ENCODE data around the gene ASPG. TPM values are rescaled to one million over a fixed set of nuclear protein-coding genes. Genes with fewer than 3 reads are reported as not detected.
"Not testable (repeated sequence)": the region's sequence is repeated elsewhere in the genome, so short reads cannot be mapped to it uniquely, and the experiment has no call there.

ASPG gene
- total RNA-seq, 1 experiment from 2014 or later: not detected

- Histone ChIP-seq H3K4me2 (ENCODE audit: low read depth, low read length, poor library complexity, severe bottlenecking) (no peak overlapping the region), H3K9me3 (ENCODE audit: low read length) (no peaks in the 10 kb centered on the region), H4K20me1 (ENCODE audit: insufficient read depth, low read depth, low read length) (peaks cover 7% of the 10 kb centered on the region; the same call in 1 of the 2 replicates), H3K9me2 (replicated peaks; ENCODE audit: insufficient read depth, low read length) (no peaks in the 10 kb centered on the region), H3K36me3 (ENCODE audit: insufficient read depth, low read length) (no peaks in the 10 kb centered on the region), H3K4me1 (ENCODE audit: low read length) (no peaks in the 10 kb centered on the region), H3K27ac (ENCODE audit: low read length) (no peak overlapping the region), H3K79me2 (ENCODE audit: low read length) (no peaks in the 10 kb centered on the region), H2AFZ (ENCODE audit: low read length) (no peak overlapping the region), H3K9ac (ENCODE audit: low read length) (no peak overlapping the region), H3K4me3 (ENCODE audit: low read length) (no peak overlapping the region), H3K27me3 (ENCODE audit: low read length) (no peaks in the 10 kb centered on the region)
- no peak for DNase-seq
Observed at GRCh38 chr14:104152246-104152575, 66.7 kb downstream of the ASPG start.

- Histone ChIP-seq H3K79me2 (ENCODE audit: low read length) (no peaks in the 10 kb centered on the region), H3K4me3 (ENCODE audit: low read length) (no peak overlapping the region), H2AFZ (ENCODE audit: low read length) (no peak overlapping the region), H4K20me1 (ENCODE audit: insufficient read depth, low read depth, low read length) (peaks cover 11% of the 10 kb centered on the region; the same call in 1 of the 2 replicates), H3K4me2 (ENCODE audit: low read depth, low read length, poor library complexity, severe bottlenecking) (no peak overlapping the region), H3K9me3 (ENCODE audit: low read length) (no peaks in the 10 kb centered on the region), H3K36me3 (ENCODE audit: insufficient read depth, low read length) (no peaks in the 10 kb centered on the region), H3K9ac (ENCODE audit: low read length) (no peak overlapping the region), H3K9me2 (replicated peaks; ENCODE audit: insufficient read depth, low read length) (no peaks in the 10 kb centered on the region), H3K4me1 (ENCODE audit: low read length) (no peaks in the 10 kb centered on the region), H3K27ac (ENCODE audit: low read length) (no peak overlapping the region), H3K27me3 (ENCODE audit: low read length) (no peaks in the 10 kb centered on the region)
- no peak for DNase-seq
Observed at GRCh38 chr14:104152686-104153393, 67.3 kb downstream of the ASPG start.

DNA sequence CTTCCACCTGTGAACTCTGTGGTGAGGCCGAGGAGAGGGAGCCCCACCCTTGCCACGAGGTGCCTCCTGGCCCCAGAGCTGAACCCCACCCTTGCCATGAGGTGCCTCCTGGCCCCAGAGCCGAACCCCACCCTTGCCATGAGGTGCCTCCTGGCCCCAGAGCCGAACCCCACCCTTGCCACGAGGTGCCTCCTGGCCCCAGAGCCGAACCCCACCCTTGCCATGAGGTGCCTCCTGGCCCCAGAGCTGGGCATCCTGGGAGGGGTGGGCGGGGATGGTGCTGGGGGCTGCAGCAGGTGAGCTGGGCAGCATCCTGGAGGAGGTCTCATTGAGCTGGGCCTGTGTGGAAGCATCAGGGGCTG, 67.9 kb downstream of the ASPG start:
- H3K79me2 ChIP-seq (ENCODE audit: low read length); DNase-seq: not testable (repeated sequence)

GRCh38 chr14:104154246-104154645, 68.7 kb downstream of the ASPG start:
- Histone ChIP-seq H3K27ac (ENCODE audit: low read length) (no peak overlapping the region), H3K27me3 (ENCODE audit: low read length) (no peaks in the 10 kb centered on the region), H3K4me2 (ENCODE audit: low read depth, low read length, poor library complexity, severe bottlenecking) (no peak overlapping the region), H3K4me3 (ENCODE audit: low read length) (no peak overlapping the region), H2AFZ (ENCODE audit: low read length) (no peak overlapping the region), H3K9me3 (ENCODE audit: low read length) (no peaks in the 10 kb centered on the region), H4K20me1 (ENCODE audit: insufficient read depth, low read depth, low read length) (peaks cover 16% of the 10 kb centered on the region; the same call in 1 of the 2 replicates), H3K79me2 (ENCODE audit: low read length) (no peaks in the 10 kb centered on the region), H3K36me3 (ENCODE audit: insufficient read depth, low read length) (no peaks in the 10 kb centered on the region), H3K9me2 (replicated peaks; ENCODE audit: insufficient read depth, low read length) (no peaks in the 10 kb centered on the region), H3K4me1 (ENCODE audit: low read length) (no peaks in the 10 kb centered on the region), H3K9ac (ENCODE audit: low read length) (no peak overlapping the region)
- no peak for DNase-seq

More for the DNA sequence above, 67.9 kb downstream of the ASPG start:
- not testable (repeated sequence) for H3K9me3 ChIP-seq (ENCODE audit: low read length); H3K27me3 ChIP-seq (ENCODE audit: low read length); H3K4me1 ChIP-seq (ENCODE audit: low read length); H3K4me2 ChIP-seq (ENCODE audit: low read depth, low read length, poor library complexity, severe bottlenecking); H3K36me3 ChIP-seq (ENCODE audit: insufficient read depth, low read length); H3K9ac ChIP-seq (ENCODE audit: low read length); H2AFZ ChIP-seq (ENCODE audit: low read length); H3K27ac ChIP-seq (ENCODE audit: low read length); H3K9me2 ChIP-seq (replicated peaks; ENCODE audit: insufficient read depth, low read length); H3K4me3 ChIP-seq (ENCODE audit: low read length)
- peaks cover 14% of the 10 kb centered on the region; the same call in 1 of the 2 replicates for H4K20me1 ChIP-seq (ENCODE audit: insufficient read depth, low read depth, low read length)

DNA sequence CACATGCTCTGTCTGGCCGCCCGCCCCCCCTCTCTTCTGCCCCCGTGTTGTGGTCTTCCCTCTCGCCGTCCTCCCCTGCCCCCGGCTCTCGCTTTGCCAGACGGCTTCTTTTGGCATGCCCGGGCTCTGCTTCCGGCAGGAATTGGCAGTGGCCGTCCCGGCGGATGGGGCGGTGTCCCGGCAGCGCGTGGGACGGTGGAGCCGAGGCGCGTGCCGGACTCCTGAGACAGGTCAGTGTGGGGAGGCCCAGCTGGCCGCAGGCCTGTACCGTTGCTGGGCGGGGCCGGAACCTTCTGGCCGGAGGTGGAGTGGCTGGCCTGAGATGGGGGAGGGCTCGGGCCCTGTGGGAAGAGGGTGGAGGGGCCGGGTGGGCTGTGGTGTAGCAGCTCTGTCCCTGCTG, 70.0 kb downstream of the ASPG start:
- no peak for DNase-seq
- H2AFZ ChIP-seq (ENCODE audit: low read length): no peak overlapping the region
- H3K4me2 ChIP-seq (ENCODE audit: low read depth, low read length, poor library complexity, severe bottlenecking): no peak overlapping the region

DNA sequence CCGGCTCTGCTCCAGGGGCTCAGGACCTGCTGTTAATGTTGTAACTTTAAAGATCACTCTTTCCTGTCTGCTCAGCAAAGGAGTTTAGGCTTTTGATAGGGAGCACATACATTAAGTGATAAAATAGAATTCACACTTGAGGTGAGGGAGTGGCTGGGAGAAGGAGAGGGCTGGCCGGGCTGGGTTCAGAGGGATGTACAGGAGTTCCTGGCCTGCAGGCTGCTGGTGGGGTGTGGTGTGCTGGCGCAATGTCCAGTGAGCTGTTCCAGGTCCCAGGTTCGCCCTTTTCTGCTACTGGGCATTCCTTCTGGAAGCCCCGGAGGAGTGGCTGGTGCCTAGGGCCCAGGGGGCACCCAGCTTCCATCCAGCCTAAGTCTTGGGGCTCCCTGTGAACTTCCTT, 70.6 kb downstream of the ASPG start:
- peaks cover 14% of the 10 kb centered on the region; the same call in 1 of the 2 replicates for H4K20me1 ChIP-seq (ENCODE audit: insufficient read depth, low read depth, low read length)
- no peak overlapping the region for H3K27ac ChIP-seq (ENCODE audit: low read length)
- H3K4me3 ChIP-seq (ENCODE audit: low read length): no peak overlapping the region
- H3K27me3 ChIP-seq (ENCODE audit: low read length): no peaks in the 10 kb centered on the region
- no peak for DNase-seq
- no peaks in the 10 kb centered on the region for H3K79me2 ChIP-seq (ENCODE audit: low read length)
- no peaks in the 10 kb centered on the region for H3K4me1 ChIP-seq (ENCODE audit: low read length)
- H3K4me2 ChIP-seq (ENCODE audit: low read depth, low read length, poor library complexity, severe bottlenecking): no peak overlapping the region
- H3K9ac ChIP-seq (ENCODE audit: low read length): no peak overlapping the region
- no peaks in the 10 kb centered on the region for H3K9me3 ChIP-seq (ENCODE audit: low read length)
- H2AFZ ChIP-seq (ENCODE audit: low read length): no peak overlapping the region
- H3K36me3 ChIP-seq (ENCODE audit: insufficient read depth, low read length): no peaks in the 10 kb centered on the region
- H3K9me2 ChIP-seq (replicated peaks; ENCODE audit: insufficient read depth, low read length): no peaks in the 10 kb centered on the region

More for the DNA sequence above, 70.0 kb downstream of the ASPG start:
- Histone ChIP-seq H3K9me2 (replicated peaks; ENCODE audit: insufficient read depth, low read length) (no peaks in the 10 kb centered on the region), H3K9me3 (ENCODE audit: low read length) (no peaks in the 10 kb centered on the region), H3K27ac (ENCODE audit: low read length) (no peak overlapping the region), H4K20me1 (ENCODE audit: insufficient read depth, low read depth, low read length) (peaks cover 14% of the 10 kb centered on the region; the same call in 1 of the 2 replicates), H3K4me3 (ENCODE audit: low read length) (no peak overlapping the region), H3K27me3 (ENCODE audit: low read length) (no peaks in the 10 kb centered on the region), H3K4me1 (ENCODE audit: low read length) (no peaks in the 10 kb centered on the region), H3K79me2 (ENCODE audit: low read length) (no peaks in the 10 kb centered on the region), H3K9ac (ENCODE audit: low read length) (no peak overlapping the region), H3K36me3 (ENCODE audit: insufficient read depth, low read length) (no peaks in the 10 kb centered on the region)

- Histone ChIP-seq H3K4me1 (ENCODE audit: low read length) (no peaks in the 10 kb centered on the region), H3K79me2 (ENCODE audit: low read length) (no peaks in the 10 kb centered on the region), H3K9me3 (ENCODE audit: low read length) (no peaks in the 10 kb centered on the region), H3K9ac (ENCODE audit: low read length) (no peak overlapping the region), H3K27me3 (ENCODE audit: low read length) (no peaks in the 10 kb centered on the region), H3K4me2 (ENCODE audit: low read depth, low read length, poor library complexity, severe bottlenecking) (no peak overlapping the region), H3K9me2 (replicated peaks; ENCODE audit: insufficient read depth, low read length) (no peaks in the 10 kb centered on the region), H3K36me3 (ENCODE audit: insufficient read depth, low read length) (no peaks in the 10 kb centered on the region), H3K27ac (ENCODE audit: low read length) (no peak overlapping the region), H2AFZ (ENCODE audit: low read length) (no peak overlapping the region), H3K4me3 (ENCODE audit: low read length) (no peak overlapping the region), H4K20me1 (ENCODE audit: insufficient read depth, low read depth, low read length) (peaks cover 14% of the 10 kb centered on the region; the same call in 1 of the 2 replicates)
- peak; percentile 84 for DNase-seq
Observed at GRCh38 chr14:104157016-104157928, 71.8 kb downstream of the ASPG start.
